SIG-M5 treated with dmso at 0.1 percent for 504 hours (cell line): ENCODE results near the gene SQSTM1.

ENCODE experiments used
- DNase-seq: peaks from one replicate; lab custom pipeline; 2025; ENCODE audit not compliant: unreplicated experiment; lab: John Stamatoyannopoulos, UW

SQSTM1 gene

GRCh38 chr5:179872055-179872827 is 51.5 kb downstream of the SQSTM1 start:
- no peak for DNase-seq

- DNase-seq, result no peak
Observed at GRCh38 chr5:179872828-179873575, 52.3 kb downstream of the SQSTM1 start.

GRCh38 chr5:179873588-179874110 is 52.9 kb downstream of the SQSTM1 start:
- no peak for DNase-seq

- no peak for DNase-seq
Observed at GRCh38 chr5:179874136-179874535, 53.4 kb downstream of the SQSTM1 start.

GRCh38 chr5:179874536-179875292 is 54.0 kb downstream of the SQSTM1 start:
- no peak for DNase-seq

GRCh38 chr5:179875741-179876609 is 55.3 kb downstream of the SQSTM1 start:
- DNase-seq, result no peak

GRCh38 chr5:179876610-179876952 is 55.9 kb downstream of the SQSTM1 start:
- DNase-seq, result no peak

- DNase-seq, result no peak
Observed at GRCh38 chr5:179878222-179879002, 57.7 kb downstream of the SQSTM1 start.

GRCh38 chr5:179879003-179879689 is 58.4 kb downstream of the SQSTM1 start:
- no peak for DNase-seq

GRCh38 chr5:179879690-179880010 is 58.9 kb downstream of the SQSTM1 start:
- no peak for DNase-seq

- DNase-seq, result no peak
Observed at GRCh38 chr5:179880066-179880650, 59.5 kb downstream of the SQSTM1 start.

GRCh38 chr5:179880848-179881590 is 60.3 kb downstream of the SQSTM1 start:
- DNase-seq, result no peak

- DNase-seq, result no peak
Observed at GRCh38 chr5:179882338-179882737, 61.6 kb downstream of the SQSTM1 start.

GRCh38 chr5:179883163-179883562 is 62.5 kb downstream of the SQSTM1 start:
- DNase-seq, result no peak

GRCh38 chr5:179885491-179886090 is 64.9 kb downstream of the SQSTM1 start:
- DNase-seq, result no peak

- no peak for DNase-seq
Observed at GRCh38 chr5:179886190-179886911, 65.6 kb downstream of the SQSTM1 start.

- DNase-seq, result no peak
Observed at GRCh38 chr5:179887095-179887494, 66.4 kb downstream of the SQSTM1 start.
